HG02571 (cell line): Measurements from ENCODE around the gene INTS1.

Experiments used
- ATAC-seq: cut with Tn5 transposase; IDR thresholded peaks from one replicate; pipeline ENCODE4 v1.9.1; 2021; ENCODE audit warnings: mild to moderate bottlenecking, moderate library complexity; ENCODE audit not compliant: unreplicated experiment

INTS1 gene

GRCh38 chr7:1466524-1467271 is 37.5 kb downstream of the INTS1 start:
- ATAC-seq, result no peak

- ATAC-seq, result no peak
Measured at GRCh38 chr7:1464694-1465093, 39.5 kb downstream of the INTS1 start.

GRCh38 chr7:1463676-1464223 is 40.4 kb downstream of the INTS1 start:
- no peak for ATAC-seq

GRCh38 chr7:1461646-1462375 is 42.4 kb downstream of the INTS1 start:
- no peak for ATAC-seq

GRCh38 chr7:1460821-1461645 is 43.2 kb downstream of the INTS1 start:
- no peak for ATAC-seq

DNA sequence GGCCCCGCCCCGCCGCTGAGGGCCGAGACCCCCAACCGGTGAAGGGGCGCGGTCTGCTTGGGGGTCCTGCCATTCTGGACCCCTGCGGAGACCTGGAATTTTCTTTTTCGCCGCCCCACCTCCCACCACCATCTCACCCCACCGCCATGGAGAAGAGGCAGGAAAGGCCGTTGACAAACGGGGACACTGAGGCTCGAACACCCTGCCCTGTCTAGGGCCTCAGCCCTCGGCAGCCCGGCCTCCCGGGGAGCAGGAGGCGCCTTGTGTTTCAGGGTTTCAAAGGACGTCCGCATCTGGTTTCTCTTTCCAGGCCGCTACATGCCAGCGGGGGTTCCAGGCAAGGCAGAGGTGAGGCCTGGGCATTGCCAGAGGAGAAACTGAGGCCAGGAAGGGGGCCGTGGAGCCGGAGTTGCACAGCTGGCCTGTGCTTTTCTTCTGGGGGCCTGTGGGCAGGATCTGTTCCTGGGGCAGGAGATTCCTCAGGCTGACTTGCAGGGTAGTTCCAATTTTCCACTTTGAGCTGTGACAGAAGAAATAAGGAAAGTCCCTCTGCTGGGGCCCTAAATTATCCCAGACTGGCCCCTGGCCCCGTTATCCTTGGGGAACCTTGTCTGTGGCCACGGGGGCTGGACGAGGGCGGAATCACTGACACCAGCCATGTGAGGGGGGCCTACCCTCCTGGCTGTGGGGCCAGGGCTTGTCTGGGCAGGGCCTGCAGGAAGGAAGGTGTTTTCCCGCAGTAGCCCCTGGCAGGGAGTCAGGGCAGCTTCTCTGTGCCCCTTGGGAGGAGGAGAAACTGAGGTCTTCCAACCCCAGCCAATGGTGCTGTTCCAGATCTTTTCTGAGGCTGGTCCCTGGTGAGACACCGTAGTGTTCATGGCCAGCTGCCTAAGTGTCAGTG is 44.0 kb downstream of the INTS1 start:
- ATAC-seq, result no peak

DNA sequence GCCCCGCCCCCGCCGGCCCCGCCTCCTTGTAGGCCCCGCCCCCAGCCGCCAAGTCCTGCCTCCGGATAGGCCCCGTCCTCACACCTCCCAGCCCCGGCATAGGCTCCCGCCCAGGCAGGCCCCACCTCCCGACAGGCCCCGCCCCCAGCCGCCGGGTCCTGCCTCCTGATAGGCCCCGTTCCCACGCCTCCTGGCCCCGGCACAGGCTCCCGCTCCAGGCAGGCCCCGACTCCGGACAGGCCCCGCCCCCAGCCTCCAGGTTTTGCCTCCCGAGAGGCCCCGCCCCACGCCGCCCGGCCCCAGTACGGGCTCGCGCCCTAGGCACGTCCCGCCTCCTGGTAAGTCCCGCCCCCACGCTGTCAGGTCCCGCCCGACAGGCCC is 44.7 kb downstream of the INTS1 start:
- ATAC-seq, result peak; percentile 87

DNA sequence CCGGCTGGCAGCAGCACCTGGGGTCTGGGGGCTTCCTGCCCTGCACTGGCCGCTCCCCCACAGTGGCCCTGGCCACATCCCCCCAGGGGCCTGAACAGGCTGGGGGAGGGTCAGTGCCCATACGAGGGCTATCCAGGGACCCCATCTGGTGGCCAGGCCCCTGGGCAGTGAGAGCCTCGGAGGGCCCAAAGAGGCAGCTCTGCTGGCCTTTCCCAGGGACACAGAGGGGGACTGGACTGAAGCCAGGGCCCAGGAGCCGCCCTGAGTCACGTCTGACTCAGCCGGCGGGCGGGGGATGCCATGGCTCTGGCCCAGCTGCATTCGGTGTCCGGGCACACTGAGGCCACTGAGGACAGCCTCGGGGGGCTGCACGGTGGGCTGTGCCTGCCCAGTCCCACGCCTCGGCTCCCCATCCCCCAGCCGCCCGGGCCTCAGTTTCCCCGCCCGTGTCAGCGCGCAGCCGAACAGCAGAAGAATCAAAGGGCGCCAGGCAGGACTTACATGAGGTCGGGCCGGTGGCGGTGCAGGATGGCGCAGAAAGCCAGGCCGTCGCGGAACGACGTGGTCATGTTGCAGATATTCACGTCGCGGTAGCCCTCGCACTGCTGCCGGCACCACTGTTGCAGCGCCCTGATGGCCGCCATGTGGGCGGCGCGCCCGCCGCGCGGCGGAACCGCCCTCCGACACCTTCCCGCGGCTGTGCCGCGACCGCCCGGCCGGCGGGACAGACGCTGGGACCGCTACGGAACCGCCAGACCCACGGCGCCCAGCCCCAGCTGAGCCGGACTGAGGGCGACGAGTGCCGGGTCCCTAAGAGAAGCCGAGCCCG is 45.3 kb downstream of the INTS1 start, which contains the start of gene MICALL2:
MICALL2 (minus strand) TSS at position 788 of the 829 bp plus-strand sequence; CDS start at position 644, 144 bp downstream.
- peak; percentile 11 for ATAC-seq

DNA sequence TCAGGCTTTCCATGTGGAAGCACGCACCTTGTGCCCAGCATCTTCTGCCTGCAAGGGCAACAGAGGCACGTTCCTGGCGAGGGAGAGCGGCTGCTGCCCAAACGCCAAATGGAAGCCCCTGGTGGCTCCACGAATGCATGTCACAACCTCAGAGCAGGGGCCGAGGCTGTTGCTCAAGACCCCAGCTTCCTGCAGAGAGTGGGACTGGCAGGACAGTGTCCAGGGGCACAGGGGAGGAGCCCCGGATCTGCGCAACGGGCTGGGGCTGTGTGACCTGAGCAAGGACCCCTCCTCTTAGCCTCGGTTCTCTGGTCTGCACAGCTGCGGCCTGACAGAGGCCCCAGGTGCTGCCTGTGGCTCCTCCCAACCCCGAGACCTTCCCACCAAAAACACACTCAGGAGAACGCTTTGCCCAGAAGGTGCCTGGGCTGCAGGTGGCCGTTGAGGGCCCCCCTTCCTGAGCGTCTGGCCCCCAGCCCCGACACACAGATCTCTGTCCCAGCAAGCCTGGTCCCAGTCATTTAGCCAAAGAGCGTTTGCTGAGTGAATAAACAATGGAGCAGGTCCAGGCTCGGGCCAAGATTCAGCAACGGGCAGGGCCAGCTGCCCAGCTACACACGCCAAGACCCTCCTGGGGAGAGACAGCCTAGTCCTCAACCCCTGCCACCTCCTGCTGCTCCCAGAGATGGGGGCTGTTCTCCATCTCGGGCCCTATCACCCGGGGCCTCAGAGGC is 46.1 kb downstream of the INTS1 start:
- ATAC-seq, result no peak

- no peak for ATAC-seq
Measured at GRCh38 chr7:1457059-1457948, 46.9 kb downstream of the INTS1 start.

GRCh38 chr7:1455955-1456354 is 48.2 kb downstream of the INTS1 start:
- no peak for ATAC-seq

GRCh38 chr7:1455241-1455939 is 48.8 kb downstream of the INTS1 start:
- no peak for ATAC-seq

GRCh38 chr7:1454542-1454941 is 49.6 kb downstream of the INTS1 start:
- ATAC-seq, result no peak

- no peak for ATAC-seq
Measured at GRCh38 chr7:1452205-1452604, 52.0 kb downstream of the INTS1 start.

- ATAC-seq, result no peak
Measured at GRCh38 chr7:1450987-1451386, 53.2 kb downstream of the INTS1 start.

DNA sequence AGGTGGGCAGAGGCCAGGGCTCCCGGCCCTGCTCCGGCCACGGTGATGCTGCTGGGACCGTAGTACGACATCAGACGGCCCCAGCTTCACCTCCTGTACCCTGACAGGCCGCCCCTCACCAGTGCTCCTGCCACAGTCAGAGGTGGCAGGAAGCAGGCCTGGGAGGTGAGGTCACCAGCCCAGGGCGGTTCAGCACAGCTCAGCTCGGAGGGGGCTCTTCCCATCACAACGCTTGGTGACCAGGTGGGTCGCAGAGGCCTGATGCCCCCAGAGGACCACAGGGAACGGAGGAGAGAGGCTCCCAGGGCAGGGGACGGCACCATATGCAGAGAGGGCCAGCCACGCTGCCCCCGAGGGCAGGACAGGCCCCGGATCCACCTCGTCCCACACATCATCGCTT is 53.8 kb downstream of the INTS1 start:
- no peak for ATAC-seq

DNA sequence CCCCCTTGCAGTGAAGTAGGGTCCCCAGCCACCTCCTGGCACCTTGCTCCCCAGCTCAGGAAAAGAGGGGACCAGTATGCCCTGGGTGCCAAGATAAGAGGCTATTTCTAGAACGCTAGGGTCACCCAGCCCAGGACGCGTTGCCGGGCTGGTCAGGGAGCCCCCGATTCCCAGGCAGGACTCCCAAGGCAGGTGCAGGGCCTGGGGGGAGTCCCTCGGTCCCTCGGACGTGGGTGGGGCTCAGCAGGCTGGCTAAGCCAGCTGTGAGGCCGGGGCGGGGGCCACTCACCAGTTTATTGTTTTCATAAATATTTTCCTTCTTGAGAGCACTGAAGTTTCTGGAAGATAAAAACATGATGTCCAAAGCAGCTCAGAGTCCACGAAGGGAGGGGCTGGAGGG is 54.2 kb downstream of the INTS1 start:
- ATAC-seq, result no peak
